H1 (cell line): ENCODE measurements around the gene TMEM14B.

Source experiments
- CHD2 ChIP-seq: IDR thresholded peaks from 2 replicates; pipeline ENCODE4 v1.6.1; 2012; ENCODE audit warnings: low read length, improper control_type of control experiment
- MAFK ChIP-seq: IDR thresholded peaks from 2 replicates; pipeline ENCODE4 v1.6.1; 2012; ENCODE audit warnings: low read depth, mild to moderate bottlenecking, improper control_type of control experiment, low read length
- POLR2A ChIP-seq, 2 experiments: IDR thresholded peaks; 1 replicate in 1 of 2; 2 replicates in 1 of 2; pipeline ENCODE4 v1.6.1; 2011; ENCODE audit warnings: low read depth in 2 of 2, low read length in 2 of 2, mild to moderate bottlenecking in 2 of 2; ENCODE audit errors: control extremely low read depth in 1 of 2
- TF ChIP-seq, protein P1 (sequence below), 3 experiments: IDR thresholded peaks; 1 replicate in 2 of 3; 2 replicates in 1 of 3; pipeline versions ENCODE4 v1.5.1 to v1.6.1; 2011; ENCODE audit warnings: low read length in 3 of 3, mild to moderate bottlenecking in 3 of 3, inconsistent platforms in 2 of 3, low read depth in 1 of 3, moderate library complexity in 1 of 3; ENCODE audit not compliant: insufficient read depth in 1 of 3; ENCODE audit errors: control extremely low read depth in 1 of 3
- TF ChIP-seq, protein P2 (sequence below): IDR thresholded peaks from 2 replicates; pipeline ENCODE4 v1.6.1; 2011; ENCODE audit warnings: low read length, improper control_type of control experiment

DNA sequence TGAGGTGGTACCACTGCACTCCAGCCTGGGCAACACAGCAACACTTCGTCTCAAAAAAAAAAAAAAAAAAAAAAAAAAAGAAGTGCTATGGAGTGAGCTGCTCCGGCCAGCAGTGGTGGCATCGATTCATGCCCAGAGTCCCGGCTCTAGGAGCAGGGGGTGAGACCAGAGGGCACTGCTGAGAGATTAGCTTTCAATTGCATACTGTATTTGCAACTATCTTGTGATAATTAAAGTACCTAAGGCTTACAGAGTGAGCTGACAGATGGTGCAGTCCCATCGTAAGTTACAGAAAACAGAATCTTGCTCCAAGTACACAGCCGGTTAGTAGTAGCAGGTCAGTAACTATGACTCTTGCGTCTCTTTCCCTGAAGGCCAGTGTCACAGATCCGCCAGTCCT, 31.5 kb downstream of the TMEM14B start:
- TF ChIP-seq, protein P1, sequence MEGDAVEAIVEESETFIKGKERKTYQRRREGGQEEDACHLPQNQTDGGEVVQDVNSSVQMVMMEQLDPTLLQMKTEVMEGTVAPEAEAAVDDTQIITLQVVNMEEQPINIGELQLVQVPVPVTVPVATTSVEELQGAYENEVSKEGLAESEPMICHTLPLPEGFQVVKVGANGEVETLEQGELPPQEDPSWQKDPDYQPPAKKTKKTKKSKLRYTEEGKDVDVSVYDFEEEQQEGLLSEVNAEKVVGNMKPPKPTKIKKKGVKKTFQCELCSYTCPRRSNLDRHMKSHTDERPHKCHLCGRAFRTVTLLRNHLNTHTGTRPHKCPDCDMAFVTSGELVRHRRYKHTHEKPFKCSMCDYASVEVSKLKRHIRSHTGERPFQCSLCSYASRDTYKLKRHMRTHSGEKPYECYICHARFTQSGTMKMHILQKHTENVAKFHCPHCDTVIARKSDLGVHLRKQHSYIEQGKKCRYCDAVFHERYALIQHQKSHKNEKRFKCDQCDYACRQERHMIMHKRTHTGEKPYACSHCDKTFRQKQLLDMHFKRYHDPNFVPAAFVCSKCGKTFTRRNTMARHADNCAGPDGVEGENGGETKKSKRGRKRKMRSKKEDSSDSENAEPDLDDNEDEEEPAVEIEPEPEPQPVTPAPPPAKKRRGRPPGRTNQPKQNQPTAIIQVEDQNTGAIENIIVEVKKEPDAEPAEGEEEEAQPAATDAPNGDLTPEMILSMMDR (IDR thresholded peaks at IDR 0.05; ENCODE audit: control extremely low read depth in 1 of 3, insufficient read depth in 1 of 3, low read depth in 1 of 3, low read length in 3 of 3): no peak
- TF ChIP-seq, protein P2, sequence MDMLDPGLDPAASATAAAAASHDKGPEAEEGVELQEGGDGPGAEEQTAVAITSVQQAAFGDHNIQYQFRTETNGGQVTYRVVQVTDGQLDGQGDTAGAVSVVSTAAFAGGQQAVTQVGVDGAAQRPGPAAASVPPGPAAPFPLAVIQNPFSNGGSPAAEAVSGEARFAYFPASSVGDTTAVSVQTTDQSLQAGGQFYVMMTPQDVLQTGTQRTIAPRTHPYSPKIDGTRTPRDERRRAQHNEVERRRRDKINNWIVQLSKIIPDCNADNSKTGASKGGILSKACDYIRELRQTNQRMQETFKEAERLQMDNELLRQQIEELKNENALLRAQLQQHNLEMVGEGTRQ: no peak
- TF ChIP-seq MAFK (no peak), CHD2 (no peak), POLR2A (IDR thresholded peaks at IDR 0.05; ENCODE audit: control extremely low read depth in 1 of 2, low read depth in 2 of 2, low read length in 2 of 2) (no peak)
